HCT116 (cell line): ENCODE results near the gene MYZAP.

ENCODE experiments used
- CTCF ChIP-seq, 3 experiments: fragments of 200-600 bp in 1 of 3; sonication (generic) in 1 of 3; IDR thresholded peaks in 2 of 3; conservative IDR thresholded peaks in 1 of 3; 2 replicates each; pipeline ENCODE4 v1.5.1; 2012 to 2017; ENCODE audit warnings: low read depth in 2 of 3, low read length in 2 of 3, antibody characterized with exemption in 1 of 3, borderline replicate concordance in 1 of 3, control low read depth in 1 of 3, mild to moderate bottlenecking in 1 of 3, mixed read lengths in 1 of 3, mixed run types in 1 of 3, moderate library complexity in 1 of 3; ENCODE audit not compliant: insufficient read depth in 1 of 3
- EZH2phosphoT487 ChIP-seq: fragments of 200-600 bp; IDR thresholded peaks from 2 replicates; pipeline ENCODE4 v1.6.1; 2018; ENCODE audit warnings: antibody characterized with exemption, borderline replicate concordance
- POLR2A ChIP-seq: IDR thresholded peaks from 2 replicates; pipeline ENCODE4 v1.7.0; 2011; ENCODE audit warnings: borderline replicate concordance; ENCODE audit not compliant: insufficient read depth, insufficient read length; ENCODE audit errors: extremely low read depth
- POLR2AphosphoS5 ChIP-seq: IDR thresholded peaks from 2 replicates; pipeline ENCODE4 v1.6.1; 2011; ENCODE audit warnings: mild to moderate bottlenecking, low read depth, low read length, moderate library complexity
- RAD21 ChIP-seq: IDR thresholded peaks from 2 replicates; pipeline ENCODE4 v1.6.1; 2012; ENCODE audit warnings: low read depth, mild to moderate bottlenecking
- TCF7L2 ChIP-seq: IDR thresholded peaks from 2 replicates; pipeline ENCODE4 v1.7.0; 2011; ENCODE audit warnings: borderline replicate concordance, inconsistent platforms; ENCODE audit not compliant: insufficient read depth, insufficient read length; ENCODE audit errors: extremely low read depth

GRCh38 chr15:57618325-57618724, 26.6 kb downstream of the MYZAP start:
- TF ChIP-seq CTCF (IDR thresholded peaks at IDR 0.05 in 2 of 3, conservative IDR thresholded peaks at IDR 0.05 in 1 of 3; ENCODE audit: borderline replicate concordance in 1 of 3, insufficient read depth in 1 of 3, low read depth in 2 of 3, low read length in 2 of 3) = no peak
- no peak for TF ChIP-seq POLR2A
- no peak for TF ChIP-seq EZH2phosphoT487
- TF ChIP-seq POLR2AphosphoS5 = no peak
- no peak for TF ChIP-seq RAD21
- no peak for TF ChIP-seq TCF7L2
